Measurements from ENCODE around the gene NOS1AP.

DNA sequence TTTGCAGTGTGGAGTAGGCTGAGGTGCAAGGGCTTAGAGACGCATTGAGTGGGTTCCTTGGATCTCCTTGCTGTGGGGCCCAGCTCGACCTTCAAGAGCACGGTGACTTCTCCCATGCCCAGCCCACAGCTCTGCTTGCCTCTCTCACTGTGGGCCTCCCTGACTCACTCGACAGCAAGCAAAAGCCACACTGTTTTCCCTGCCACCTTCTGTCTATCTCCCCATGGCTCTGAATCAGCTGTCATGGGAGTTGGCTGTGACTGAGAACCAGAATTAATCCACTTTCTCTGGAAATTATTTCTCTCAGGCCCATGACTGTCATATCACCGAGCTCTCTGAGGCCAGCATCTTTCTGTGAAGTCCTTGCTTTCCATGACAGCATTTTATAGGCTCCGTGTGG lies 140.7 kb downstream of the NOS1AP start:
- TF ChIP-seq RARB (CRISPR knock-in tag; IDR thresholded peaks at IDR 0.05) (no peak), BACH2 (CRISPR knock-in tag; IDR thresholded peaks at IDR 0.05; ENCODE audit: borderline replicate concordance) (no peak)

Measured in SK-N-SH treated with all-trans-retinoic acid at 6 μM for 48 hours (cell line).